ENCODE data around the gene COBL.

DNA sequence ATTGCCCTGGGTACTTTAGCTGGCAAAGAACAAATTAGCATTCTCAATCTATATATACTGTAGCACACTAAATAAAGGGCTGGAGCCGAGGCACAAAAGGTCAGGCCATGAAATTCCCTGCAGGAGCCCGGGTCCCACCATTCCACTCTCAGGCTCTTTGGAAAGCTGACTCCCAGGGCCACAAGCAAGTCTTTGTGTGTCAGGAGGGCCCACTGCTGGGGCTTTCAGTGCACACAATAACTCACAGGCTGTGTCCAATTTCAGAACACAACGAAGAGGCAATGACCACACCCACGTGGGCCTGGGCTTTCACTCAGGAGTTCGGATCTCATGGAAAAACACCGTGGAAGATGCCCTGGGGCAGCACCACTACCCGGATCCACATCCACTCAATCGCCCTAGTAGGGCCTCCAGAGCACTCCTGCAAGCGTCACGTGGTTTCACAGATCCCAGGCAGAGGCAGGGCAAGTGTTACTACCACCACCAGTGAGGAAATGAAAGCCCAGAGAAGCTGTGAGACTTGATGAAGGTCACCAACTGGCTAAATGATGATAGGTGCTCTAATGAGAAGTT is 60.3 kb downstream of the COBL start:
- TF ChIP-seq CTCF (IDR thresholded peaks at IDR 0.05): no peak
- TF ChIP-seq POLR2A (IDR thresholded peaks at IDR 0.05): no peak
